Astrocyte (in vitro differentiated cells and primary cell): ENCODE data around the gene SLC35D1. TPM values are rescaled to one million over a fixed set of nuclear protein-coding genes. Genes with fewer than 3 reads are reported as not detected.

ENCODE experiments used
- DNase-seq: peaks from one replicate; pipeline ENCODE4 v3.0.0-alpha.2; 2010; ENCODE audit warnings: low read depth
- FAIRE-seq: peaks from 2 replicates; lab custom pipeline; 2011; peaks lifted over from hg19 to GRCh38; lab: Jason Lieb, UNC
- H2AFZ ChIP-seq: 2 replicates; pipeline ENCODE4 v1.6.0; 2012; ENCODE audit warnings: low read depth, low read length, inconsistent platforms
- H3K27ac ChIP-seq: 2 replicates; pipeline ENCODE4 v1.5.1; 2011; ENCODE audit warnings: low read depth, low read length, inconsistent platforms
- H3K27me3 ChIP-seq: 2 replicates; pipeline ENCODE4 v1.6.0; 2011; ENCODE audit warnings: low read length, inconsistent platforms; ENCODE audit not compliant: insufficient read depth
- H3K36me3 ChIP-seq: 2 replicates; pipeline ENCODE4 v1.5.1; 2011; ENCODE audit warnings: low read length, inconsistent platforms; ENCODE audit not compliant: insufficient read depth
- H3K4me1 ChIP-seq: 2 replicates; pipeline ENCODE4 v1.5.1; 2011; ENCODE audit warnings: low read length, inconsistent platforms; ENCODE audit not compliant: insufficient read depth
- H3K4me2 ChIP-seq: 2 replicates; pipeline ENCODE4 v1.6.0; 2012; ENCODE audit warnings: low read length, inconsistent platforms
- H3K4me3 ChIP-seq: 2 replicates; pipeline ENCODE4 v1.5.1; 2011; ENCODE audit warnings: low read depth, mild to moderate bottlenecking, low read length, inconsistent platforms; ENCODE audit not compliant: insufficient read depth
- H3K79me2 ChIP-seq: 2 replicates; pipeline ENCODE4 v1.6.0; 2012; ENCODE audit warnings: mild to moderate bottlenecking, low read length, inconsistent platforms; ENCODE audit not compliant: insufficient read depth
- H3K9ac ChIP-seq: 2 replicates; pipeline ENCODE4 v1.6.0; 2012; ENCODE audit warnings: mild to moderate bottlenecking, low read length, inconsistent platforms
- H3K9me3 ChIP-seq: 2 replicates; pipeline ENCODE4 v1.5.1; 2012; ENCODE audit warnings: low read depth, mild to moderate bottlenecking, low read length, inconsistent platforms; ENCODE audit not compliant: insufficient read depth
- H4K20me1 ChIP-seq: 2 replicates; pipeline ENCODE4 v1.6.0; 2012; ENCODE audit warnings: low read length, inconsistent platforms; ENCODE audit not compliant: insufficient read depth
- H3K27ac Mint-ChIP-seq: one replicate; pipeline ENCODE4 v1.8.0; 2021; ENCODE audit warnings: mild to moderate bottlenecking, mixed read lengths; ENCODE audit not compliant: unreplicated experiment
- H3K27me3 Mint-ChIP-seq: one replicate; pipeline ENCODE4 v1.8.0; 2021; ENCODE audit warnings: low read depth, mixed read lengths; ENCODE audit not compliant: unreplicated experiment
- H3K36me3 Mint-ChIP-seq: one replicate; pipeline ENCODE4 v1.8.0; 2021; ENCODE audit warnings: low read depth, mixed read lengths; ENCODE audit not compliant: unreplicated experiment
- H3K4me1 Mint-ChIP-seq: one replicate; pipeline ENCODE4 v1.8.0; 2021; ENCODE audit warnings: low read depth, mixed read lengths; ENCODE audit not compliant: unreplicated experiment
- H3K4me3 Mint-ChIP-seq: one replicate; pipeline ENCODE4 v1.8.0; 2021; ENCODE audit warnings: mild to moderate bottlenecking, moderate library complexity, mixed read lengths; ENCODE audit not compliant: unreplicated experiment
- H3K9me3 Mint-ChIP-seq: one replicate; pipeline ENCODE4 v1.8.0; 2021; ENCODE audit warnings: mild to moderate bottlenecking, mixed read lengths; ENCODE audit not compliant: unreplicated experiment
- EZH2 ChIP-seq: IDR thresholded peaks from 2 replicates; pipeline ENCODE4 v1.6.1; 2012; ENCODE audit warnings: mild to moderate bottlenecking, low read length, inconsistent platforms; ENCODE audit not compliant: insufficient read depth
- total RNA-seq: library from RNA; stranded (reverse); gene quantifications from 2 replicates; pipeline ENCODE4 v1.2.1, GENCODE V29; 2021
- TF ChIP-seq, protein P1 (sequence below): IDR thresholded peaks from 2 replicates; pipeline ENCODE4 v1.5.1; 2011; ENCODE audit warnings: low read depth, mild to moderate bottlenecking, inconsistent platforms, low read length, moderate library complexity; ENCODE audit not compliant: insufficient read depth

Gene SLC35D1
- total RNA-seq, 1 donor from 2014 or later, result 12.7 TPM

DNA sequence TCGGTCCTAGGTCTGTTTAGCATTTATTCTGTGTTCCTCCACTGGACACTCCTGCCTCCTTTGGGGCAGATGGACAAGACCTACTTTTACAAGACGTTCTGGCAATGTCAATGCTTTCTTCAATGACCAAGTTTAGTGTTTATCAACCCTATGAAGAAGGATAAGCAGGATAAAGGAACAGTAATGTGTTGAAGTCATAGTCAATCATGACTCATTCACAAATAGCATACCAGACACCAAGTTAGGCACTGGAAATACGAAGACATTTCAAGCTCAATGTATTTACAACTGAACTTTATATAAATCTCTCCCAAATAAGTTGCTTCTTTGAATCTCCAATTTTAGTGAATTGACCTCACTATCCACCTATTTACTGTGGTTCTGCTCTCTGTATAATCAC, 4.8 kb upstream of the SLC35D1 start:
- Histone ChIP-seq H3K9me3 (no peaks in the 10 kb centered on the region), H3K79me2 (no peaks in the 10 kb centered on the region), H3K4me1 (peaks cover 18% of the 10 kb centered on the region), H3K9ac (no peak overlapping the region), H3K4me2 (no peak overlapping the region), H3K4me3 (no peak overlapping the region), H3K36me3 (no peaks in the 10 kb centered on the region), H4K20me1 (no peaks in the 10 kb centered on the region), H3K27me3 (no peaks in the 10 kb centered on the region), H2AFZ (no peak overlapping the region), H3K27ac (no peak overlapping the region)
- Mint-ChIP-seq H3K4me3 (no peak overlapping the region), H3K9me3 (no peaks in the 10 kb centered on the region), H3K27ac (no peak overlapping the region), H3K36me3 (no peaks in the 10 kb centered on the region), H3K27me3 (no peaks in the 10 kb centered on the region), H3K4me1 (peaks cover 34% of the 10 kb centered on the region)
- FAIRE-seq (peak; percentile 88), DNase-seq (peak; percentile 48)
- TF ChIP-seq, protein P1, sequence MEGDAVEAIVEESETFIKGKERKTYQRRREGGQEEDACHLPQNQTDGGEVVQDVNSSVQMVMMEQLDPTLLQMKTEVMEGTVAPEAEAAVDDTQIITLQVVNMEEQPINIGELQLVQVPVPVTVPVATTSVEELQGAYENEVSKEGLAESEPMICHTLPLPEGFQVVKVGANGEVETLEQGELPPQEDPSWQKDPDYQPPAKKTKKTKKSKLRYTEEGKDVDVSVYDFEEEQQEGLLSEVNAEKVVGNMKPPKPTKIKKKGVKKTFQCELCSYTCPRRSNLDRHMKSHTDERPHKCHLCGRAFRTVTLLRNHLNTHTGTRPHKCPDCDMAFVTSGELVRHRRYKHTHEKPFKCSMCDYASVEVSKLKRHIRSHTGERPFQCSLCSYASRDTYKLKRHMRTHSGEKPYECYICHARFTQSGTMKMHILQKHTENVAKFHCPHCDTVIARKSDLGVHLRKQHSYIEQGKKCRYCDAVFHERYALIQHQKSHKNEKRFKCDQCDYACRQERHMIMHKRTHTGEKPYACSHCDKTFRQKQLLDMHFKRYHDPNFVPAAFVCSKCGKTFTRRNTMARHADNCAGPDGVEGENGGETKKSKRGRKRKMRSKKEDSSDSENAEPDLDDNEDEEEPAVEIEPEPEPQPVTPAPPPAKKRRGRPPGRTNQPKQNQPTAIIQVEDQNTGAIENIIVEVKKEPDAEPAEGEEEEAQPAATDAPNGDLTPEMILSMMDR, result no peak
- TF ChIP-seq EZH2, result no peak

DNA sequence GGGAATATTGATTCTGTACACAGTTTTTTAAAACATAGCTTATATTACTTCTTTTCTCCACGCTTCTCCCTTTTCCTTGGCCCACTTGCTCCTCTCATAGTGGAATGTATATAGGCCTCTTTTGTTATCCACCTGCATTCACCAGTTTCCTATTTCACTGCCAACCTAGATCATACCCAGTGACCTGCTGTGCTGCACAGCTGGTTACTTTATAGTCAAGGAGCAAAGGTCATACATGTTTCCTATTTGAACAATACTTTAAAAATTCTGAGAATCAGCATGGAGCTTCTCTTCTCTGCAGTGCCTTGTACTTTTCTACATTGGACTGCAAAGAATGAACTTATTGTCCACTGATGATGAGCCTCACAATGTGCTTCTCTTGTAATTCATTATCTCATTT, 4.3 kb upstream of the SLC35D1 start:
- Mint-ChIP-seq H3K27ac (no peak overlapping the region), H3K36me3 (no peaks in the 10 kb centered on the region), H3K4me3 (no peak overlapping the region), H3K4me1 (peaks cover 34% of the 10 kb centered on the region), H3K27me3 (no peaks in the 10 kb centered on the region), H3K9me3 (no peaks in the 10 kb centered on the region)
- Histone ChIP-seq H3K27ac (no peak overlapping the region), H3K36me3 (no peaks in the 10 kb centered on the region), H3K4me1 (peaks cover 18% of the 10 kb centered on the region), H3K27me3 (no peaks in the 10 kb centered on the region), H2AFZ (no peak overlapping the region), H4K20me1 (no peaks in the 10 kb centered on the region), H3K9ac (no peak overlapping the region), H3K9me3 (no peaks in the 10 kb centered on the region), H3K79me2 (peaks cover 2% of the 10 kb centered on the region), H3K4me2 (no peak overlapping the region), H3K4me3 (no peak overlapping the region)
- TF ChIP-seq, protein P1, result no peak
- TF ChIP-seq EZH2, result no peak
- DNase-seq (no peak), FAIRE-seq (no peak)

DNA sequence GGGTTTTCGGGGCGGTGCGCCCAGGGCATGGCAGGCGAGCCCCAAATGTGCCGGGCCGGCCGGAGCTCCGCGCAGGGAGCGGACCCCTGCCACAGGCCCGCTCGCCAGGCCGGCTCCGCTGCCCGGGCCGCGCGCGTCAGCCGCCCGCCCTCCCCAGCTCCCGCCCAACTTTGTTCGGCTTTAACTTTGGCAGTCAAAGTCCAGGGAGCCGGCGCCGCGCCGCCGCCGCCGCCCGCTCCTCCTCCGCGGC, 488 bp downstream of the SLC35D1 start:
- H3K27ac Mint-ChIP-seq, result peak overlapping the region; percentile 84
- DNase-seq (no peak), FAIRE-seq (no peak)
- peak overlapping the region; percentile 90 for H3K4me3 ChIP-seq
- H3K4me2 ChIP-seq, result peak overlapping the region; percentile 93
- H3K36me3 Mint-ChIP-seq, result peaks cover 6% of the 10 kb centered on the region
- H3K4me1 Mint-ChIP-seq, result peaks cover 17% of the 10 kb centered on the region
- H3K4me3 Mint-ChIP-seq, result peak overlapping the region; percentile 95
- H3K9ac ChIP-seq, result peak overlapping the region; percentile 89
- H3K9me3 ChIP-seq, result no peaks in the 10 kb centered on the region
- no peaks in the 10 kb centered on the region for H3K27me3 Mint-ChIP-seq
- TF ChIP-seq, protein P1, result no peak
- no peak for TF ChIP-seq EZH2
- H3K27me3 ChIP-seq, result no peaks in the 10 kb centered on the region
- H2AFZ ChIP-seq, result peak overlapping the region; percentile 84
- H3K79me2 ChIP-seq, result peaks cover 36% of the 10 kb centered on the region
- H3K9me3 Mint-ChIP-seq, result no peaks in the 10 kb centered on the region
- H3K27ac ChIP-seq, result peak overlapping the region; percentile 83
- H3K4me1 ChIP-seq, result no peaks in the 10 kb centered on the region
- peaks cover 7% of the 10 kb centered on the region for H3K36me3 ChIP-seq
- H4K20me1 ChIP-seq, result no peaks in the 10 kb centered on the region
